NCI-H2196 treated with DMSO at 0.1 percent for 48 hours (cell line): ENCODE data around the gene ETHE1.
"Not testable (repeated sequence)": the region's sequence is repeated elsewhere in the genome, so short reads cannot be mapped to it uniquely, and the experiment has no call there.

Experiments used
- DNase-seq: peaks from one replicate; lab custom pipeline; 2025; ENCODE audit not compliant: unreplicated experiment; lab: John Stamatoyannopoulos, UW

Gene ETHE1

GRCh38 chr19:43524922-43525835, 1.8 kb downstream of the ETHE1 start:
- DNase-seq: no peak

GRCh38 chr19:43523696-43524095, 3.3 kb downstream of the ETHE1 start:
- DNase-seq: not testable (repeated sequence)

DNA sequence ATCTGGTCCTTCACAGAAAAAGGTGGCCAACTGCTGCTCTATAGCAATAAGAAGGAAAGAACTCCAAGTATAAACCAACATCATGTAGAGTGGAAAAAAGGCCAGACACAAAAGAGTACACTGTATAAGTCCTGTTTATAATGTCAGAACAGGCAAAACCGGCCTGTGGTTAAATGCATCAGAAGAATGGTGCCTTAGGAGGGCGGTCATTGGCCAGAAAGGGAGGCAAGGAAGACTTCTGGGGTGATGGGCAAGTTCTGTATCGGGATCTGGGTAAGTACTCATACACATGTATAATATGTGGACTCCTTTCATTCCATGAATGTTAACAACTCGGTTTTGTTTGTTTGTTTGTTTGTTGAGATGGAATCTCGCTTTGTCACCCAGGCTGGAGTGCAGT, 4.1 kb downstream of the ETHE1 start:
- DNase-seq: no peak

DNA sequence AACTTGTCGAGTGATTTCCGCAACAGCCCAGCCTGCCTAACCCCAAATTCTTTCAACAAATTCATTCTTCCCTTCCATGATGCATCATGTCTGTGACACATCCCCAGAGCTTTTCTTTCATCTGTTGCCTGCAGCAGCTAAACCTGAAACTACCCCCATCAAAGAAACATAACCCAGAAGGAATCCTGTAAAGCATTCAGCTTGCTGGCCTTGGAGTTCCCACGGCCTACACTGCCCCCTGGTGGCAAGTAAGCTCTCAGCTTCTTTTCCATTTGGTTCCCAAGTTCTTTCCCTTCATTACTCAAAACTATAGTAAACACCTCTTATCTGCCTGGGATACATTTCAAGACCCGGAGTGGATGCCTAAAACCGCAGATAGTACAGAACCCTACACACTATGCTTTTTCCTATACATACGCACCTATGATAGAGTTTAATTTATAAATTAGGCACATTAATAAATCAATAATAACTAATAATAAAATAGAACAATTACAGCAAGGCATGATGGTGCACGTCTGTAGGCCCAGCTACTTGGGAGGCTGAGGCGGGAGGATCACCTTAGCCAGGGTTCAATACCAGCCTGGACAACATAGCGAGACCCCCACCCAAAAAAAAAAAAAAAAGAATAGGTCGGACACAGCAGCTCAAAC, 7.4 kb downstream of the ETHE1 start:
- peak; percentile 82 for DNase-seq

DNA sequence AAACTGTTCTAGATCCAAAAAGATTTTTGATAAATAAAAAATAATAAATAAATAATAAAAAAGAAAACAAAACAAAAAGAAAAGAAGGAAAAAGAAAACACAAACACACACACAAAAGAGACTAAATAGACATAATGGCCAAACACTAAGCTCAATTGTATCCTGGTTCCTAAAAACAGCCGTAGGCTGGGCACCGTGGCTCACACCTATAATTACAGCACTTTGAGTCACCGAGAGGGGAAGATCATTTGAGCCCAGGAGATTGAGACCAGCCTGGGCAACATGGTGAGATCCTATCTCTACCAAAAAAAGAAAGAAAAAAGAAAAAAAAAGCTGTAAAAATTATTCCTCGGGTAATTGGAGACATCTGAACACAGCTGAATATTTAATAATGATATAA, 8.9 kb downstream of the ETHE1 start:
- no peak for DNase-seq

- DNase-seq: not testable (repeated sequence)
Measured at GRCh38 chr19:43512399-43512798, 14.6 kb downstream of the ETHE1 start.

DNA sequence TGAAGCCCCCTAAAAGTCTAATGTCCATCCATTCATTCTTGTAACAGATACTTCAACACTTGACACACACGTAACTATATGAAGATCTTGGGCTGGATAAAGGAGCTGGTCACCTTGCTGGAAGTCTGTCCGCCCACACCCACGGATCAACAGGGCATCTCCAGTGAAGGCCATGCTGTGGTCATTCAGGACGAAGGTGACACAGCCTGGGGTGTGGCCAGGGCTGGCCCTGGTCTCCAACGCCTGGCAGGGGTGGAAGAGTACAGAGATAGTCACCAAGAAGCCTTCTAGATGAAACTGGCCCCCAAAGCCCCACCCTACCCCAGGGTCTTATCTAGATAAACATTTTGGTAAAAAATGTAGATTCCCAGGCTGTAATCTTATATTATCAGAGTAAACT, 15.7 kb downstream of the ETHE1 start:
- no peak for DNase-seq

DNA sequence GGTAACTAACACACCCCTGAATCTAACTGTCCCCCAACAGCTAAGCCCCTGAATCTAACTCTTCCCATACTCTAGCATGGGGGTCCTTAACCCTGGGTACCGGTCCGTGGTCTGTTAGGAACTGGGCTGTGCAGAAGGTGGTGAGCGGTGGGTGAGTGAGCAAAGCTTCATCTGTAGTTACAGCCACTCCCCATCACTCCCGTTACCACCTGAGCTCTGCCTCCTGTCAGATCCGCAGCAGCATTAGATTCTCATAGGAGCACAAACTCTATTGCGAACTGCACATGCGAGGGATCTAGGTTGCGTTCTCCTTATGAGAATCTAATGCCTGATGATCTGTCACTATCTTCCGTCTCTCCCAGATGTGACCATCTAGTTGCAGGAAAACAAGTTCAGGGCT, 16.3 kb downstream of the ETHE1 start:
- DNase-seq: no peak

DNA sequence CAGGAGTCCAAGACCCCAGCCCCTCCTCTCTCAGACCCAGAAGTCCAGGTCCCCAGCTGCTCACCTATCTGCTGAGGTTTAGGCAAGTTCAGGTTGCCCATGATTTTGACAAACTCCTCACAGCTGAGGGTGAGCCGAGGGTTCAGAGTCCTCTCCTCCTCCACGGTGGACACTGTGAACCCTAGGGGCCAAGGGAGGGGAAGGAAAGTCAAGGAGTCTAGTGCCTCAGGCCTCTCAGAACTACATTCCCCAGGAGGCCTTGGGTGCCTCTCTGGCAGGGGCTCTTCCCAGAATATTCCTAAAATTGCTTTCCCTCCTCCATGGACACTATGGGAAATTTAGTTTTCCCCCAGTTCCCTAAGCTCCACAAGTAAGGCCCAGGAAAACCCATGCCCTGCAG, 19.1 kb downstream of the ETHE1 start:
- DNase-seq: no peak

DNA sequence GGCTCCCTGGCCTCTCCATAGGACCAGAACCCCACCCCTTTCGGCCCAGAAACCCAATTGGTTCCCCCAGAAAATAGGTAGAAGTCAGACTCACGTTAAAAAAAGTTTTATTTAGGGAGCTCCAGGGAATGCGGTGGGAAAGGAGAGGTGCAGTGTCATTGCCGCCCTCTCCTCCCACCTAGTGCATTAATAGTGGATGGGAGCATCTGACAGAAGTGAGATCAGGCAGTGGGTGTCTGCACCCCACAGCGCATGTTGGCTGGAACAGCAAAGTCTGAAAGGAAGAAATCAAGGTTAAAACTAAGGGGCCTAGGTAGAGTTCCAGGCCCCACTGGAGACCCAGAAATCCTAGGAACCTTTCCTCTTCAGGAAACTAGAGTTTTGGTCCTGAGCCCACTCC, 20.4 kb downstream of the ETHE1 start:
- DNase-seq: no peak

DNA sequence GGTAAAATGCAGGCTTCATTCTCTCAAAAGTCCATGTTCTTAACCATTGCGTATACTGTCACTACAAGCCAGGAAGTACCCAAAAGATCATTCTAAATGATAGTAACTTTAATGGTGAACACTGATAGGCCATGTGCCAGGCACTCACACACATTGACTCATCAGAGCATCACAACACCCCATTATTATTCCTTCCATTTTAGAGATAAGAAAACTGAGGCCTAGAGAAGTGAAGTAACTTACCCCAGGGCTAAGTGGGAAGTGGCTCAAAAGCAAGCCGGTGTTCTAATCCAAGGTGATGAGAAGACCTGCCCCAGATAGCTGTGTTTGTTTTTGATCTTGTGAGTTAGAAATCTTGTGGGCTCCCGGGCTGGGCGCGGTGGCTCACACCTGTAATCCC, 21.1 kb downstream of the ETHE1 start:
- DNase-seq: no peak

DNA sequence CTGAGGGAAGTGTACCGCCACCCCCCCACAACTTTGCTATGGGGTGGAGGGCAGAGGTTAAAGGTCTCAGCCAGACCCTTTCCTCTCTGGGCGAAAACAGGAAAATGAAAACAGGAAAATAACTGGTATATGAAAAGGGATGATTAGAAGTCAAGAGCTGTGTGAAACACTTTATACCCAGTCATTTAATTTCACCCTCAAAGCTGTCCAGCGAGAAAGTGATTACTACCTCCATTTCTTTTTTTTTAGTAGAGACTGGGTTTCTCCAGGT, 21.9 kb downstream of the ETHE1 start:
- DNase-seq: no peak

DNA sequence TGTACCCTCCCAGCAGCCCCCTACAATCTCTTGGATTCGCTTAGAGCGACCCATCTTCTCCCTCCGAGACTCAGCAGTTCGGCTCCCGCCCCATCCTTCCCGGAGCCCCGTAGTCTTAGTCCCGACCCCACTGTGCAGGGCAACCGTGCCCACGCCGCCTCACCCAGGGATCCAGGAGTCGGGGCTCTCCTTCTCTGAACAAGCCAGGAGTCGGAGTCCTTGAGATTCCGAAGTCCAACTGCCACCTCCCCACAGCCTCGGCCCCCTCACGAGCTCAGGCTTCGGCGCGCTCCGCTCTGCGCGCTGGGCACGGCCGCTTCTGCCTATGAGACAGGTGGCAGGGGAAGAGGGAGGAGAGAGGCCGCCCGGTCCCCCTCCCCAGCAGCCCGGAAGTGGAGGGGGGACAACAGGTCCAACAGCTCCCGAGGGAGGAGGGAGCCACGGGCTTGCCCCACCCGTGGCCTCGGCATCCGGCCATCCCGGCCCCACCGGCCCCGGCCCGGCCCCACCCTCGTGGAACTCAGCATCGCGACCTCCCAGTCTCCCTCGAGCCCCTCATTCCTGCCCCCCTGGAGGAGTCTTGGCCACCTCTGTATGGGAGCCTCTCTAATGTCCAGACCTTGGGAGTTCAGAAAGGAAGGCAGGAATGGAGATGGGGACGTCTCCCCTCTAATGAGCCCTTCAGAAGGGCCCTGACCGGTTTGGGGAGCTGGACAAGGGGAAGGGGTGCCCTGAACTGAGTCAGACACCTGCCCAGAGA, 22.4 kb downstream of the ETHE1 start, which contains the start of gene PHLDB3:
PHLDB3 (minus strand) TSS at position 321 of the 760 bp plus-strand sequence. CDS start 628 bp downstream, outside the sequence.
- peak; percentile 43 for DNase-seq

DNA sequence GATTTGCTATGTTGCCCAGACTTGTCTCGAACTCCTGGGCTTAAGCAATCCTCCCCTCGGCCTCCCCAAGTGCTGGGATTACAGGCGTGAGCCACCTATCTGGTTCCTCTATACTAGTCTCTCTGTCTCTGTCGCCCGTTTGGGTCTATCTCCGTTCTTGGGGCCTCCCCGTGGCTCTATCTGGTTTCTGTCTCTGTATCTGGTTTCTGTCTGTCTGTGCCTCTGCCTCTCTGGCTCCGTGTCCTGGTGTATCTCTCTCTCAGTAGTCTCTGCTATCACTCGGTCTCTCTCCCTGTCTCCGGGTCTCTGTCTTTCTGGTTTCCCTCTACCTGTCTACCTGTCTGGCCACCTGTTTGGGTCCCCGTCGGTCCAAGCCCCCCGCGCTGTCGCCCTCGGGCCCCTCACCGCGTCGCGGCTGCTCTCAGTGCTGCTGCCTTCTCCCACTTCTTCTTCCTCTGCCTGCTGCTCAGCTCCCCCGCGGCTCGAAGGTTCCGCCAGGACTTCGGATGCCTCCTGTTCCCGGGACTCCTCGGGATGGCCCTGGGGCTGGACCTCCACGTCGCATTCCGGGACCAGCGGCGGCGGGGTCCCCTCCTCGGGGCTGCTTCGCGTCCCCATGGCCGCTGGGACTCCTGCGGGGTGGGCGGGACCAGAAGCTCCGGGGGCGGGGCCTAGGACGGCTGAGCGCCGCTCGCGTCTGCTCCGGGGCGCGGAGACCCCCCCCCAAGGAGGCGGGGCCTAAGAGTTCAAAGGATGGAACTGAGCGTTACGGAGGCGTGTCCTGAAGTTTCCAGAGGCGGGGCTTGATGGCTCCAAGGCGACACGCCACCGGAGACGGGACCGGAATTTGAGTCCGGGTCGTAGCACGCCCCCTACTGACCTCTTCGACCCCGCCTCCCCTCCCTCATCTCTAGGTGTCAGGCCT, 23.2 kb downstream of the ETHE1 start:
- peak; percentile 91 for DNase-seq

GRCh38 chr19:43502419-43502976, 24.5 kb downstream of the ETHE1 start:
- no peak for DNase-seq

DNA sequence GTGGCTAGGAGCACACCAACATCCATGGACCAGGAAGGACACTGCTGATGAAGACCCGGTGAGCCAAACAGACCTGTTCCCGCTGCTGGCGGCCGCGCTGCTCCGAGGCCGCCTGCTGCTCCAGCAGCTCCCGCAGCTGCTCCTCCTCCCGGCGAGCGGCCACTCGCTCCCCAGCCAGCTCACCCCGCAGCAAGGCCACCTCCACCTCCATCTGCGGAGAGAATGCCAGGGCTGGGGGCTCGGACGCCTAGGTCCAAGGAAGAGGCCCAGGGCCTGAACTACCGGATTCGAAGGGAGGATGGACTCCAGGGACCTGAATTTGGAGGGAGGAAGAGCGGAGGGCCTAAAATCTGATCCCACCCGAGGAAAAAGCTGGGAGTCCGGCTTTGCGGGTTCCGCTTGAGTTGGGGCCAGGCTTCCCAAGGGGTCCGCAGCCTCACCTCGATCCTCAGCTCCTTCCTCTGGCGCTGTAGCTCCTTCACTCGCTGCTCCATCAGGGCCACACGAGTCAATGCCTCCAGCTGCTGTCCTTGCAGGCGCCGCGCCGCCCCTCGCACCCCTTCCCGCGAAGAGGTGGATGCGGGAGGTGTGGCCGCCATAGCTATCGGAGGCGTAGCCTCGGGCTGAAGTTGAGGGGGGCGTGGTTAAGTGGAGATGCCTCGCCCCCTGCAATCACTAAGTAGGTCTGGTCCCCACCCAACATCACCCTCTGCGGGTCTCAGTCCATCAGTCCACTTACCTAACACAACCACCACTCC, 25.2 kb downstream of the ETHE1 start:
- DNase-seq: no peak

DNA sequence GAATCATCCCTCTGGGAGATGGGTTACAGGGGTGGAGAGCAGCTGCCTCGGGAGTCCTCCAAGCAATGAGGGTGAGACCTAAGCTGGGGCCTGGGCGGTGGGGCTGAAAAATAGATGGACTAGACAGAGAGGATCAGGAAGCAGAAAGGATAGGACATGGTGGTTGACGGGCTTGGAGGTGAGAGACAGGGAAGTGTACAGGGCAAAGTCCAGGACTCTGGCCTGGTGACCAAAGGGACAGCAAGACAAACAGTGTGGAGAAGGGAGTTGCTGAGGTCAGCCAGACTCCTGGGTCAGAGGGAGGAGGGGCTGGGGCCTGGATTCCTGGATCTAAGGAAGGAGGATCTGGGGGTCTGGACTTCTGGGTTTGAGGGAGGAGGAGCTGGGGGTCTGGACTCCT, 28.0 kb downstream of the ETHE1 start:
- no peak for DNase-seq

DNA sequence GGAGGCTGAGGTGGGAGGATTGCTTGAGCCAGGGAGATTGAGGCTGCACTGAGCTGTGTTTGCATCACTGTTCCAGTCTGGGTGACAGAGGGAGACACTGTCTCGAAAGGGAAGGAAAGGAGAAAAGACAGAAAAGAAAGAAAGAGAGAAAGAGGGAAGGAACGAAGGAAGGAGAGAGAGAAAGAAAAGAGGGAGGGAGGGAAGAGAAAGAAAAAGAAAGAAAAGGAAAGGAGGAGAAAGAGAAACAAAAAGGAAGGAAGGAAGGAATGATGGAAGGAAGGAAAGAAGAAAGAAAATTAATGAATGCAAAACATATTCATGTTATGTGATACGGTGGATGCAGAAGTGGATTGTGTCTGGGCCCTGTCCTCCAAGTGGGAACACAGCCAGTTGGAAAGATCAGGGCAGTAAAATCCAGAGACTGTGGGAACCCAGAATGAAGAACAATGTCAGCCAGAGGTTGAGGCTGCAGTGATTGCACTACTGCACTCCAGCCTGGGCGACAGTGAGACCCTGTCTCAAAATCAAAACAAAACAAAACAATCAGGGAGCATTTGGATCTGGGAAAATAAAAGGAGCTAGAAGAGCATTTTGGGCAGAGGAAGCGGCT, 28.7 kb downstream of the ETHE1 start:
- no peak for DNase-seq

DNA sequence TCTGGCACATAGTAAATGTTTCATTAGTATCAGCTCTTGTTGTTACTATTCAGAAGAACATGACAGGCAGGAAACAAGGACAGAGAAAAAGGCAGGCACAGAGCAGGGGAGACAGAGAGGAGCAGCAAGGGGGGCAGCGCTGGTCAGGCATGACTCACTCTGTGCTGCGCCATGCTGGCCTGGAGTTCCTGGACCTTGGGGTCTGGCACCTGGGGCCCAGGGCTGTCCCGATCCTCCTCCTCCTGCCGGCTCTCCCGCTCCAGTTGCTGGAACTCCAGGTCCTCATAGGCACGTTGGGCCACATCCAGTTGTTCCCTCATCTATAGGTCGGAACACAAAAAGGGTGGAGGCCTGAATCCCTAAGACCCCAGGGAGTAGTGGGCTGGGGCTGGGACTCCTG, 30.0 kb downstream of the ETHE1 start:
- DNase-seq: no peak
